AG10803 (cell line): ENCODE results near the gene TMEM187.

ENCODE experiments used
- DNase-seq: peaks from one replicate; pipeline ENCODE4 v3.0.0; 2010; ENCODE audit warnings: low read depth
- H3K4me3 ChIP-seq: 2 replicates; pipeline ENCODE4 v1.5.1; 2011; ENCODE audit warnings: mild to moderate bottlenecking, low read length, control low read depth
- TF ChIP-seq, protein P1 (sequence below): conservative IDR thresholded peaks from 2 replicates; pipeline ENCODE4 v1.5.1; 2011; ENCODE audit warnings: mild to moderate bottlenecking, low read length, control low read depth, inconsistent platforms

Gene TMEM187

GRCh38 chrX:153935326-153935851 is 37.2 kb upstream of the TMEM187 start:
- TF ChIP-seq, protein P1, sequence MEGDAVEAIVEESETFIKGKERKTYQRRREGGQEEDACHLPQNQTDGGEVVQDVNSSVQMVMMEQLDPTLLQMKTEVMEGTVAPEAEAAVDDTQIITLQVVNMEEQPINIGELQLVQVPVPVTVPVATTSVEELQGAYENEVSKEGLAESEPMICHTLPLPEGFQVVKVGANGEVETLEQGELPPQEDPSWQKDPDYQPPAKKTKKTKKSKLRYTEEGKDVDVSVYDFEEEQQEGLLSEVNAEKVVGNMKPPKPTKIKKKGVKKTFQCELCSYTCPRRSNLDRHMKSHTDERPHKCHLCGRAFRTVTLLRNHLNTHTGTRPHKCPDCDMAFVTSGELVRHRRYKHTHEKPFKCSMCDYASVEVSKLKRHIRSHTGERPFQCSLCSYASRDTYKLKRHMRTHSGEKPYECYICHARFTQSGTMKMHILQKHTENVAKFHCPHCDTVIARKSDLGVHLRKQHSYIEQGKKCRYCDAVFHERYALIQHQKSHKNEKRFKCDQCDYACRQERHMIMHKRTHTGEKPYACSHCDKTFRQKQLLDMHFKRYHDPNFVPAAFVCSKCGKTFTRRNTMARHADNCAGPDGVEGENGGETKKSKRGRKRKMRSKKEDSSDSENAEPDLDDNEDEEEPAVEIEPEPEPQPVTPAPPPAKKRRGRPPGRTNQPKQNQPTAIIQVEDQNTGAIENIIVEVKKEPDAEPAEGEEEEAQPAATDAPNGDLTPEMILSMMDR, result no peak
- peak overlapping the region; percentile 48 for H3K4me3 ChIP-seq
- DNase-seq, result no peak

DNA sequence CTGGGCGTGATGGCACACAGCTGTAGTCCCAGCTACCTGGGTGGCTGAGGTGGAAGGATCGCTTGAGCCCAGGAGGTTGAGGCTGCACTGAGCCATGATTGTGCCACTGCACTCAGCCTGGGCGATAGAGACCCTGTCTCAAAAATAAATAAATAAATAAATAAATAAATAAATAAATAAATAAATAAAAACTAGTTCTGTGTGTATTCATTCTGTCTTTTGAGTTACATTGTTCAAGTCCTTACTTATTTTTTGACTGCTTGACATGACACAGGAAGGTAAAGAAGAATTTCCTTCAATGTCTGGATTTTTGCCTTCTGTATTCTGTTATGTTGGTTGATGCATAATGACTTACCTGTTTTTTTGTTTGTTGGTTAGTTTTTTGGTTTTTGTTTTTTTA is 35.5 kb upstream of the TMEM187 start:
- H3K4me3 ChIP-seq, result no peak overlapping the region

DNA sequence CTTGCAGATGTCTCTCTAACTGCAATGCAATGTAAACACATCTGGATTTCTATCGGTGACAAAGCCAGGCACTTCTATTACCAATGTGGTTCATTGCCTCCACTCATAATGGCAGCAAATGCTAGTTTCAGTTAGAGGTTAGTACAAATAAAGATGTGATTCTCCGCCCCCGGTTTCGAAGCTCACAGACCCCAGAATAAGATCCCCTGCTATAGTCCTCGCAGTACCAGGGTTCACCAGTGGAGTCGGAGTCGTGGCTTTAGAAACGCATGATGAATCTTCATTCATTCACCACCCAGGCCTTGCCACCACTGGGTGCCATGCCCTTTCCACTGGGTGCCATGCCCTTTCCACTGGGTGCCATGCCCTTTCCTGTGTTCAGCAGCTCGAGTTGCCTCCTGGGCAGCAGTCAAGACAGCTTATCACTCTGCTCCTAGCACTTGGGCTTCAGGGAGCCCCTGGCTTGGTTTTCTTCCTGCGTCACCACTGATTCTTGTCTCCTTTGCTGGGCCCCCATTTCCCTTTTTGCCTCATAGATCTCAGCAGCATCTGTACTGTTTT is 34.2 kb upstream of the TMEM187 start:
- TF ChIP-seq, protein P1, result no peak
- H3K4me3 ChIP-seq, result no peak overlapping the region
- no peak for DNase-seq

More for the DNA sequence above, 35.5 kb upstream of the TMEM187 start:
- no peak for DNase-seq
- TF ChIP-seq, protein P1, result no peak

DNA sequence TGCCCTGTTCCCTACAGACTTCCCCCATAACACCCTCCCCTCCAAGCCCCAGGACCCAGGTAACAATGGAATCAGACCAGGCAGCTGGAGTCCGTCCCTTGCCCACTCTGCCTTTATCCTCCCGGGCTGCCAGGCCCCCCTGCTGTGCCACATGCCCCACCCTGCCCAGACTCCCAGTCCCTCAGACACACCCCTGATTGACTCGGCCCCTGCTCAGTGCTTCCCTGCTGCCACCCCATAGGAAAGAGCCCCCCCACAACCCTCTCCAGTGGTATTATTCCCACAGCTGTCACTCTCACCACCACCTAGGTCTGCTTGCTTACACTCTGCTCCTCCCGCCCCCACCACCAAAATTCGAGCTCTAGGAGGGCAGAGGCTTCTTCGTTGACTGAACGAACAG is 33.0 kb upstream of the TMEM187 start:
- no peak for DNase-seq
- TF ChIP-seq, protein P1, result no peak
- no peak overlapping the region for H3K4me3 ChIP-seq

GRCh38 chrX:153941336-153942252 is 31.0 kb upstream of the TMEM187 start:
- DNase-seq, result no peak
- H3K4me3 ChIP-seq, result no peak overlapping the region
- TF ChIP-seq, protein P1, result no peak

GRCh38 chrX:153944140-153944799 is 28.3 kb upstream of the TMEM187 start, which contains the start of gene RENBP:
Gene RENBP, minus strand, starts transcription at chrX:153944643. Its CDS starts 33 bp downstream, at chrX:153944610.
- TF ChIP-seq, protein P1, result no peak
- DNase-seq, result no peak
- H3K4me3 ChIP-seq, result no peak within 1 kb of the TSS
